Activated gamma-delta T cell (primary cell): ENCODE results near the gene TRAPPC3.
A peak's percentile ranks its signal among the peaks of the same experiment; 100 is the strongest.
"Not testable (repeated sequence)": the region's sequence is repeated elsewhere in the genome, so short reads cannot be mapped to it uniquely, and the experiment has no call there.

Source experiments
- DNase-seq: peaks from one replicate; lab custom pipeline; 2025; lab: John Stamatoyannopoulos, UW
- total RNA-seq, 2 donors: gene quantifications; one replicate each; lab custom pipeline; 2026; lab: John Stamatoyannopoulos, UW

TRAPPC3 gene
- total RNA-seq, result 50.7 to 55.3 reads per million in 2 donors

DNA sequence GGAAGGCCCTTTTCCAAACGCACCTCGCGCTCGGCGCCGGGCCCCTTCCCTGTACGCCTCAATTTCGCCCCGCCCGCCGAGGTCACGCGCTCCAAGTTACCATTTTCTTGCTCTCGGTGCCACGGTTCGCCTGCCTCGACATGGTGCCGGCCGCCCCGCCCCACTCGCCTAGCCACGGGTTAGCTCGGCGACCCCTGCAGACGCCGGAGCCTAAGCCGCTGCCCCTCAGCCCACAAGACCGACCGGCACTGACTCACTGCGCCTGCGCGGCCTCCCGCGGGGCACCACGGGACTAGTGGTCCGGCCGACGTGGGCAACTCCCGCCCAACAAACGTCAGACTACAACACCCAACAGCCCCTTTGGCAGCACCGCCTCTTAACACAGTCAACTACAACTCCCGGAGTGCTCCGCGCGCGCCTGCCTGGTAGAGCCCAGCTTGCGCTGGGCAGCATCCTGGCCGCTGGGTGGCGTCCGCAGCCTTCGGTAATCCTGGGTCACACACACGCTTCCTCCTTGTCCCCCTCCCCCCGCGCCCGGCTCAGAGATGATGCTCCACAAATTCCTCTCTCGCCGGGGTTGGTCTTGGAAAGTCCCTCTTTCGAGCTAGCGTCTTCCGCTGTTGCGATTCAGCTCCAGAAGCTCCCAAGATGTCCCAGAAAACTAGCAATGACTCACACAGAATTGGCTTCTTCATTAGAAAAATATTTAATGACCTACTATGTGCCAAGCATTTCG, at the start of gene TRAPPC3:
TSS of gene TRAPPC3 (minus strand) at position 250 of the 736 bp plus-strand sequence. CDS start at position 142, 108 bp downstream.
- DNase-seq, result peak; percentile 99

DNA sequence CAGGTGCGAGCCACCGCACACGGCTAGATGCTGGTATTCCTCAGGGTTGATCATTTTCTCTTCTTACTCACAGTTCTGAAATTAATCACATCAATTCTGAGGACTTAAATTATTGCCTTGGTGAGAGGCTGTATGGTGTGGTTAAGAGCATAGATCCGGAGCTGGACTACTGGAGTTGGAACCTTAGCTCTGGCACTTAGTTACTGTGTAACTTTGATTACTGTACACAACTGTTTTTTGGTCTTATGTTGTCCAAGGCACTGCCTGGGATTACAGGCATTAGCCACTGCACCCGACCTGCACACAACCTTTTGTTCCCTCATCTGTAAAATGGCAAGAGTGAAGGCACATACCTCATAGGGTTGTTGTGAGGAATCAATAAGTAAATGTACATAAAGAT, 49.4 kb upstream of the TRAPPC3 start:
- DNase-seq, result no peak

DNA sequence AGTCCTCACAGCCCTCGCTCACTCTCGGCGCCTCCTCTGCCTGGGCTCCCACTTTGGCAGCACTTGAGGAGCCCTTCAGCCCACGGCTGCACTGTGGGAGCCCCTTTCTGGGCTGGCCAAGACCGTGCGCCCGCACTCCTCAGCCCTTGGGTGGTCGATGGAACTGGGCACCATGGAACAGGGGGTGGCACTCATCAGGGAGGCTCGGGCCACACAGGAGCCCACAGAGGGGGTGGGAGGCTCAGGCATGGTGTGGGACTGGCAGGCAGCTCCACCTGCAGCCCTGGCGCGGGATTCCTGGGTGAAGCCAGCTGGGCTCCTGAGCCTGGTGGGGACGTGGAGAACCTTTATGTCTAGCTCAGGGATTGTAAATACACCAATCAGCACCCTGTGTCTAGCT, 47.5 kb upstream of the TRAPPC3 start:
- DNase-seq, result not testable (repeated sequence)

DNA sequence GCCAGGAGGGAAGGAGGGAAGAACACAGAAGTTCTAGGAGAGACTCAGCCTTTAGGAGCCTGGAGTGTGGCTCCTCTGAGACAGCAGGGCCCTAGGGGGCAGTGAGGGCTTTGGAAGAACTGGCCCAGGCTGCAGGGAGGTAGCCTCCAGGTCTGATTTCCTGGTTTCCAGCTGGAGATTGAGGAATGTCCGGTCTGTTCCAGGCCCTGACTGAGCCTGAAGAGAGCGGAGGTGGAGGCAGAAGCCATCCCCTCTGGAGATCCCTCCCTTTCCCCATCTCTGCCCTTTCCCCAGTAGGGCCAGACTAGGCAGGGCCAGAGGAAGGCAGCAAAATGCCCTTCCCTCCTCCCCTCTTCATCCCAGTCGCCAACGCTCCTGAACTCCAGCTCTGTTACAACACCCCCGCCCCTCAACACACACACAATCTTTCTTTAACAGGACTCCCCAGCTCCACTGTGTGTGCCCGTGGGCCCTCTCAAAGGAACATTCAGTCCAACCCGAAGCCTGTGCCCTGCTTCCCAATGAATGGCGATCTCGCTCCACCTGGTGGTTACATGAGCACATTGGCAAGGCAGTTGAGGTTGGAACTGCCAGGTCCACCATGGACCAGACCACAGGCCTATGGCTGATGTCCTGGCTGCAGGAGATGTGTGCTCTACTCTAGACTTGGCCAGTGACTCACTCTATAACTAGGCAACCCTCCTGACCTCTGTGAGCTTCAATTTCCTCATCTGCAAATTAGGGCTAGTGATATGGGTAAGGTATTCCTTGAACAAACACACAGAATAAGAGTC, 38.7 kb upstream of the TRAPPC3 start:
- DNase-seq, result no peak

DNA sequence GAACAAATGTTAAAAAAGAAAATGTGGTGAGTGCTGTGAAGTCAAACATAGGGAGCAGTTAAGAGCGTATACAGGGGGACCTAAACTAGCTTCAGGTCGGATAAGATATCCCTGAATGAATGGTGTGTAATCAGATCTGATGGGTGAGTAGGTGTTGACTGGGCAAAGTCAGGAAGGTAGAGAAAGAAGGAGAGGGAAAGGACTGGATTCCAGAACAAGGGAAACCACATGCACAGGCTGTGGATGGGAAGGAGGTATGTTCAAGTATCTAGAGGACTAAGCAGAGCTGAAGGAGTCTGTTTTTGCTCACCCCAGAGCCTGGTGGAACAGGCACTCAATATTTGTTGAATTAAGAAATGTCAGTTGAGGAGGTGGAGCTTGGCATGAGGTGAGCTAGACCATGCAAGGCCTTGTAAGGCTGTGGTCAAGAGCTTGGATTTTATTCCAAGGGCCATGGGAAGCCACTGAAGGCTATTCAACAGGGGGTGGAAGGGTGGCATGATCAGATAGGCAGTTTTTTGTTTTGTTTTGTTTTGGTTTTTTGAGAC, 34.1 kb upstream of the TRAPPC3 start:
- DNase-seq, result no peak

DNA sequence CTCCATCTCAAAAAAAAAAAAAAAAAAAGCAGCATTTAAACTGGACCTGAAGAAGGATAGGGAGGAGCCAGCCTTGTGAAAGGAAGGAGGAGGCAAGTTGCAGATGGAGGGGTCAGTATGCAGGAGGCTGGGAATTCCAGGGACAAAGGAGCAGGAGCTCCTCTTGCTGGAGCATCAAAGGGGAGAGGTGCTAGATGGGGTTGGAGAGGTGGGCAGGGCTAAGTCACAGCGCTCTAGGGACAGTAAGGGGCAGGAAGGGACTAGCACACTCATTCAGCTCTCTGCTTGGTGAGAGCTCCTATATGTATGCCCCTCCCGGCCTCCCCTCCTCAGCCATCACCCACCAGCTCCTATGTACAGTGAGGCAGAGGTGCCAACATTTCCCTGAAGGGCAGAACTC, 33.4 kb upstream of the TRAPPC3 start:
- DNase-seq, result no peak

DNA sequence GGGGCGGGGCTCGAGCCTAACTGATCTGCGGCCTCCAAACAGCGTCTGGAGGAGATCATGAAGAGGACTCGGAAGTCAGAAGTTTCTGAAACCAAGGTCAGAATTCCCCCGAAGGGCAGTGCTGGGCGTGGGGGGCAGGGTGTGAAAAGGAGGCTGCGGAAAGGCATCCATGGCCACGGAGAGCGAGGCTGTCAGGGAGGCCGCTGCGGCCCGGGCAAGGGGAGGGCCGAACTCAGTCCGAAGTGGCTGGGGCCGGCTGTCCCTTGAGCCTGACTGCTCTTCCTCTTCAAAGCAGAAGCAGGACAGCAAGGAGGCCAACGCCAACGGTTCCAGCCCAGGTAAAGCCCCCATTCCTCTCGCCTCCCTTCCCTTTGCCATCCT, 29.9 kb upstream of the TRAPPC3 start:
- DNase-seq, result no peak

DNA sequence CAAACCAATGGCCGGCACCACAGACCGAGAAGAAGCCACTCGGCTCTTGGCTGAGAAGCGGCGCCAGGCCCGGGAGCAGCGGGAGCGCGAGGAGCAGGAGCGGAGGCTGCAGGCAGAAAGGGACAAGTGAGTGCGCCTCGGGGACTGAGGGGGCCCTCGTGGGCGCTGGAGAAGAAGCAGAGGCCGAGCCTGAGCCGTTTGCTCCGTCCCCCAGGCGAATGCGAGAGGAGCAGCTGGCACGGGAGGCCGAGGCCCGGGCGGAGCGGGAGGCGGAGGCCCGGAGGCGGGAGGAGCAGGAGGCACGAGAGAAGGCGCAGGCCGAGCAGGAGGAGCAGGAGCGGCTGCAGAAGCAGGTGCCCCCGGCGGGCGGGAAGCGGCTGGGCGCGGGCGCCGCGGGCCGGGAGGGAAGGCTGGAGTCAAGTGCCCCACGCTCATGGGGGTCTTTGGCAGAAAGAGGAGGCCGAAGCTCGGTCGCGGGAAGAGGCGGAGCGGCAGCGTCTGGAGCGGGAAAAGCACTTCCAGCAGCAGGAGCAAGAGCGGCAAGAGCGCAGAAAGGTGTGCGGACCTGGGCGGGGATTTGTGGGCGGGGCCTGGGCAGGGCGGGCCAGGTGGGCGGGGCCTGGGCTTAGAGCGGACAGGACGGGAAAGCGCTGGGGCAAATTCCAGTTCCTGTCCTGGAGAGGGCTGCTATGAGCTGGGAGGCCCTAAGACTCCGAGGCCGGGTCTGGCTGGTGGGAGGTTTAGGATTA, 29.4 kb upstream of the TRAPPC3 start:
- no peak for DNase-seq

DNA sequence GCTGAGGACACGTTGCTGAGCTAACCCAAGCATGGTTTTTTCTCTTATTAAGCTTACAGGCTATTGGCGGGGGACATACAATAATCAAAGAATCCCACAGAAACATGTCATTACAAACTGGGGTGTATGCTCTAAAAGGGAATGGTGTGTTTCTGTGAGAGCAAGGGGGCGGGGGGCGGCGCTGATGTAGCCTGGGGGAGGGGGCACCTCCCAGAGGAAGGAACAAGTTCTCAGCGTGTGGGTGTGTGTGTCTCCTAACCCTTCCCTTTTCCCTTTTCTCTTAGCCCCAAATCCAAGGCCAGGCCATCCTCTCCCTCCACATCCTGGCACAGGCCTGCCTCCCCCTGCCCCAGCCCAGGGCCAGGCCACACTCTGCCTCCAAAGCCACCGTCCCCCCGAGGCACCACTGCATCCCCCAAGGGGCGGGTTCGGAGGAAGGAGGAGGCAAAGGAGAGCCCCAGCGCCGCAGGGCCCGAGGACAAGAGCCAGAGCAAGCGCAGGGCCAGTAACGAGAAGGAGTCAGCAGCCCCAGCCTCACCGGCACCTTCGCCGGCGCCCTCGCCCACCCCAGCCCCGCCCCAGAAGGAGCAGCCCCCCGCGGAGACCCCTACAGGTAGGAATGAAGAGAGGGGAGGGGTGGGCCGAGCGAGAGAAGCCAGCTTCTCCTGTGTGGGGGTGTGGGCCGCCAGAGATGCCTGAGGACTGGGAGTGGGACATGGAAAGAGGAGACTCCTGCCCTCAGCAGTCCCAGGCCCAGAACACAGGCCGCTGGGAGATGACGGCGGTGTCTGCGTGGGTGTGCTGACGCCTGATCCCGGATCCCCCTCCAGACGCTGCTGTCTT, 28.5 kb upstream of the TRAPPC3 start:
- DNase-seq, result no peak

DNA sequence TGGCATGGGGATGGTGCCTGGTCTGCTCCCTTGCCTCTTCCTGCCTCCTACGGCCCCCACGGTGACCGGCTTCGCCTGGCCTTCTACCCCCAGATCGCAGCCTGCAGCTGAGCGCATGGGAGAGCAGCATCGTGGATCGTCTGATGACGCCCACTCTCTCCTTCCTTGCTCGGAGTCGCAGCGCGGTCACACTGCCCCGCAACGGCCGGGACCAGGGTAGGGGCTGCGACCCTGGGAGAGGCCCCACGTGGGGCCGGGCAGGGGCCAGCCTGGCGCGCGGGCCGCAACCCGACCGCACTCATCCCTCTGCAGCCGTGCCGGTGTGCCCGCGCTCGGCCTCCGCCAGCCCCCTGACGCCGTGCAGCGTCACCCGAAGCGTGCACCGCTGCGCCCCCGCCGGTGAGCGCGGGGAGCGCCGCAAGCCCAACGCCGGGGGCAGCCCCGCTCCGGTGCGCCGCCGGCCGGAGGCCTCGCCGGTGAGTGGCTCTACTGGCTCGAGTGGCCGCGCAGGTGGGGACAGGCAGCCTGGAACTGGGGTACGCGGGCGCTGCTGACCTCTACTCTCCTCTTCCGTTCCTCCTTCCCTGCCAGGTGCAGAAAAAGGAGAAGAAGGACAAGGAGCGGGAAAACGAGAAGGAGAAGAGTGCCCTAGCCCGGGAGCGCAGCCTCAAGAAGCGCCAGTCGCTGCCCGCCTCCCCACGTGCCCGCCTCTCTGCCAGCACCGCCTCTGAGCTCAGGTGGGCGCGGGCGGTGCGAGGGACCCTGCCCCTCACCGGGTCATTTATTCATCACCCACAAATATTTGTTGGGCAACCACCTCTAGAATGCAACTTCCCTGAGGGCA, 27.0 kb upstream of the TRAPPC3 start:
- DNase-seq, result no peak

DNA sequence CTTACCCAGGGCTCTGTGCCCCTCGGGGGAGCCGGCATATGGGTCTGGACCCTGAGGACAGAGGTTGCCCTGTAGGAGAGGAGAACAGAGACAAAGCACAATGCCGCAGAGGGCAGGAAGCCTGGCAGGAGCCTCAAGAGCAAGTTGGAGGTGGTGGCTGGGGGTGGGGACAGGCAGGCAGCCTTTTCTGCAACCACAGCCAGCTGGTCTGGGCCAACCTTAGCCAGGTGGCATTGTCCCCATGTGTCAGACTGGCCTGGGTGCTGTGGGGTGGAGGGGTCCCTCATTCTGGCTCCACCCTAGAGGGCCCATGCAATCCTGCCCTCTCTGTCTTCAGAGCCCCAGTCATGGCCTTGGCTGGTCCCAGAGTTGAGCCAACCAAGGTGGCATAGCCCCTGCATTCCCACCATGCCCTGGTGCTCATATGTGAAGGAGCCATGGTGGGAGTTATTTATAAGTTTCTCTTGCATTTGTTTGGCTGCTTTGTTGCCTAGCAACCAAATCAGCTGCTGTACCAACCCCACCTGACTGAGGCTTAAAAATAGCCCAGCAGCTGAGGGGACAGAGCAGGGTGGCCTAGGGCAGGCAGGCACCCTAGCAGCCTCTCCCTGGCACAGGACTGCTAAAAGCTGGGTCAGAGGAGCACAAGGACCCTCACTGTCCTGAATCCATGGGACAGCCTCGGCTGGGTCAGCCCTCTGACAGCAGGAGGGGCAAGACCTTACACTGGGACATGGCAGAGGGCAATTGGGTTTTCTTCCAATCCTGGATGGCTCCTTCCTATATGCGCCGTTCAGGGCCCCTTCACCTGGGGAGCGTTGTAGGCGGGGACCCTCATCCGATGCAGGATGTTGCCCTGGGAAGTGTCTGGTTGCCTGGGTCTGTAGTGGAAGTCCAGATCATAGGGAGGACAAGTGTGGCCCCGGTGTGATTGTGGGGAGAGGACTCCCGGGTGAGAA, 26.1 kb upstream of the TRAPPC3 start:
- DNase-seq, result no peak

DNA sequence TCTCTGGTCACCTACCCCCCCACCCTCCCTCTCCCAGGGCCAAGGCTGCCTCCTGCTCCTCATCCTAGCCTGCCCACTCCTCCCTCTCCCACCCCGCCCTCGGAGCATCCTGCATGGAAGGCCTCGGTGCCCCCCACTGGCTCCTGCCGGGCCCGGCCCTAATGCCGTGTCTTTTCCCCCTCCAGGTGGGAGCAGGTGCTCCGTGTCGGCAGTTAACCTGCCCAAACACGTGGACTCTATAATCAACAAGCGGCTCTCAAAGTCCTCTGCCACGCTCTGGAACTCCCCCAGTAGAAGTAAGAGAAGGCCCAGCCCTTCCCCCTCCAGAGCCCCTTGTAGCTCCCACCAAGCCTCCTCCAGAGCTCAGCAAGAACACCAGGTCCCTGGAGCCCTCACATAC, 25.4 kb upstream of the TRAPPC3 start:
- DNase-seq, result no peak

DNA sequence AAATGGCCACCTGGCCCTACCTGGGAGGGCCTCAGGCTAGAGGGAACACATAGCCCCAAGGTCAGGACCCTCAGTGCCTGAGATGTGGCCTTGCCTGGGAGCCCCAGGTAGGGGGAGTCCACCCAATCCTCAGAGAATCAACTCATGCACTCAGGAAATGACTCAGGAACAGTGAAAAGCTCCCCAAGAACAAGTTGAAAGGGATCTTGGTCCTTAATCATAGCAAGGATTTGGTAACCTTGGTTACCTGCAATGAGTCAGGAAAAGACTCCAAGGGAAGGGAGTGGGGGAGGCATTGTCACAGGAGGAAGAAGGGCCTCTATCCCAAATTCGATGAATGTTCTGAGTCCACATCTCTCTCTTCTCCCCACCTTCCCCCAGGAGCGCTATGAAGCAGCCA, 23.7 kb upstream of the TRAPPC3 start:
- no peak for DNase-seq

DNA sequence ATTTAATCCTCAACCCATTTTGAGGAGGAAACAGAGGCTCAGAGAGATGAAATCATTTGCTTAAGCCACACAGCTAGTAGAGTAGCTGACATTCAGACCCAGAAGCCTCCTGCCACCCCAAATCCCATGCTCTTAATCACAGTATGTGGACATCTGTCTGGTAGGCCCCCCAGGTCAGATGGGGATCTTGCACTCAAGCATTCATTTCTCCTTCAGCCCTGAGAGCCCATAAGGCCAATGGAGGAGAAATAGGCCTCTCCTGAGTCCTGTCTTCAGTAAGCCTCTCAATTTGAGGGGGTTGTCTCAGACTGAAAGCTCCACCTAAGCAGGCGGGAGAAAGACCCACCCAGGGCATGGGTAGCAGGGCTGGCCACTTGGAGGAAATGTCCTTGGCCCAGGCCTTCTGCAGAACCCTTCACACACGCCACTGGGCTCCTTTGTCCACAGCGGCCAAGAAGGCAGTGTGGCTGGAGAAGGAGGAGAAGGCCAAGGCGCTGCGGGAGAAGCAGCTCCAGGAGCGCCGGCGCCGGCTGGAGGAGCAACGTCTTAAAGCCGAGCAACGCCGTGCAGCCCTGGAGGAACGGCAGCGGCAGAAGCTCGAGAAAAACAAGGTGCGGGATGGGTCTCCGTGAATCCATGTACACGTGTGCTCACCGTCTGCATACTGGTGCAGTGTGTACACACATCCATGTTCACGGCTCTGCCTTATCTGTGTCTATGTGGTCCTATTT, 22.9 kb upstream of the TRAPPC3 start:
- DNase-seq, result no peak

DNA sequence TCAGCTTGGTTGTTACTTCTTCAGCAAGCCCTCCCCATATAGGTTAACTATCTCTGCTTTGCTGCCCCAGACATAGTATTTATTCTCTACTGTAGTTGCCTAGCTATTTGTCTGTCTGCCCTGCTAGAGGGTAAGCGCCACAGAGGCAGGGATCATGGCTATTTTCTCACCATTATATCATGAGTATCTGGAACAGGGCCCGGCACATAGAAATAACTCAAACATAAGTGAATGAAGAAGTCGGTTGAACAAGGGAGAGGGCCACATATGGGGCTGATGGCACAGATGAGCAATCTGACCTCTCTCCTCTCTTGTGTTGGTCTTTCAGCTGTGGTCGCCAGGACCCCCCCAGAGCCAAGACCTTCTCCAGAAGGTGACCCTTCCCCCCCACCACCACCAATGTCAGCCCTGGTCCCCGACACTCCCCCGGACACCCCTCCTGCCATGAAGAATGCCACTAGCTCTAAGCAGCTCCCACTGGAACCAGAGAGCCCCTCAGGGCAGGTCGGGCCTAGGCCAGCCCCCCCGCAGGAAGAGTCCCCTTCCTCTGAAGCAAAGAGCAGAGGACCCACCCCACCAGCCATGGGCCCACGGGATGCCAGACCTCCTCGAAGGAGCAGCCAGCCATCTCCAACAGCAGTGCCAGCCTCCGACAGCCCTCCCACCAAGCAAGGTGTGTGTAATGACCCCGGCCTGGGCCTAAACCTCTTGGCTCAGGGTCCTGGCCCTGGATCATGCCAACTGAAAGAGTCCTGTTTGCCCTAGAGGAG, 21.5 kb upstream of the TRAPPC3 start:
- no peak for DNase-seq

DNA sequence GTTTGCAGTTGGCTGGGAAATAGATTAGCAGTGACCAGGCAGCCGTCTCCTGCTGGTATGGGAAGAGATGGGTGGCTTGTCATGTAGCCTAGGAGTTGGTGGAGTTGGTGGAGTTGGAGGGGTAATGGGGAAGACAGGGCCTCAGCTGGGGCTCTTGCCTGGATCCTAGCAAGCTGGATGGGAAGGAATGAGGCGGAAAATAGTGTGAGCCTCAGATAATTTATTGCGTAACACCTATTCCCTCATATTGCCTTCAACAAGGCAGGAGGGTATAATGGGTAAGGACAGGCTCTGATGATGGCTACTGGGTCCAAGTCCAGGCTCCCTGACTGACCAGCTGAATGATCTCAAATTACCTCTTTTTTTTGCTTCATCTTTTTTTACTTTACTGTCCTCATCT, 19.2 kb upstream of the TRAPPC3 start:
- DNase-seq, result no peak

DNA sequence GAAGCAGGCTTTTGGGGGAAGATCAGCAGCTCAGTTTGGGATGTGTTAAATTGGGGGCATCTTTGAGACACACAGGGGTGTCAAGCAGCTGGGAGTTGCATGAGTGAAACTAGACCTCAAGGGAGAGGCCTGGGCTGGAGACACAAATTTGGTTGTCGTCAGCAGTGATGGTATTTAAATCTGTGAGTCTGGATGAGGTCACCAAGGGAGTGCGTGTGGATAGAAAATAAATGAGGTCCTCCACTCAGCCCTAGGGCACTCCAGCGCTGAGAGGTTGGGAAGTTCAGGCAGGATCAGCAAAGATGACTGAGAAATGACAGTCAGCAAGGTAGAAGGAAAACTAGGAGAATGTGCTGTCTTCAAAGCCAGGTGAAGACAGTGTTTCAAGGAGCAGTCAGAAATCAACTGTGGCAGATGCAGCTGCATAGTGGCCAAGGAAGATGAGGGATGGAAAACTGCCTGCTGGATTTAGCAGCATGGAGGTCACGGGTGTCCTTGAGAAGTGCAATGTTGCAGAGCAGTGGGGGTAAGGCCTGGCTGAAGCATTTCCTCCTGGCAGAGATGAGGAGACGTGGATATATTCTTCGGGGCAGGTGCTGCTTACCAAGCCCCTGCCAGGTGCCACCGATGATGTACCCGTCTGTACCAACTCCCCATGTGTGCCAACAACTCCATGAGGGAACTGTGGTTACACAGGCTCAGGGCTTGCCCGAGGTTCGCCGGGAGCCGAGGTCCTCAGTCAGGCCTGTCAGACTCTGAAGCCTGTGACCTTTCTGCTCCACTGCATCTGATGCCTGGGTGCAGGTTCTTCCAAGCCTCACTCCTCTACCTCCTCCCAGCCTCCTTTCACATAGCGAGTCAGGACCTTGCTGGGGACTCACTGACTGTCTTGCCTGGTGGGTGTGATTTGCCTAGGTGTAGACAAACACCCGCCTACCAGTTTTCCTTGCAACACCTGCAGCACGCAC, 17.9 kb upstream of the TRAPPC3 start:
- no peak for DNase-seq
